ENCODE results near the gene UBQLN4.

DNA sequence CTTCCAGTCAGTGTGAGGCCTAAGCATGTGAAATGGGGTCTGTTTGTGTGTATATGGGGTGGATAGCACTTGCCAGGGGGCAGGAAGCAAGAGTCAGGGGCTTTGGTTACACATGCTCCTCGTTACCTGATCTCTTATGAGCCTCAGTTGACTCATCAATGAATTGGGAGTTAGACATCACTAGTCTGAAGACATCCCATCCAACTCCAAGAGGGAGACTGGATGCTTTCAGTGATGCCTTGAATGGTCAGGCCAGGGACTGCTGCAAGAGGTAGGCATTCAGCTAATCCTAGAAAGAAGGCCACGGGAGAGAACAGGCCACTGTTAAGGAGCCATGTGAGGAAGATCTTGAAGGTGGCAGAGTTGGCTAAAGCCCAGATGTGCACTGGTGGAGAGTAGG is 13.7 kb upstream of the UBQLN4 start:
- TF ChIP-seq ARNT (IDR thresholded peaks at IDR 0.05) (no peak), BHLHE40 (IDR thresholded peaks at IDR 0.05; ENCODE audit: borderline replicate concordance) (no peak), PKNOX1 (IDR thresholded peaks at IDR 0.05) (no peak), FOXM1 (IDR thresholded peaks at IDR 0.05; ENCODE audit: borderline replicate concordance) (no peak), SP1 (IDR thresholded peaks at IDR 0.05) (no peak), SUZ12 (IDR thresholded peaks at IDR 0.05) (no peak), HDGF (IDR thresholded peaks at IDR 0.05; ENCODE audit: borderline replicate concordance) (no peak), TARDBP (IDR thresholded peaks at IDR 0.05) (no peak), ELF4 (IDR thresholded peaks at IDR 0.05) (no peak), L3MBTL2 (conservative IDR thresholded peaks at IDR 0.05) (no peak), ZNF384 (IDR thresholded peaks at IDR 0.05) (no peak)
